HEK293 (cell line): Measurements from ENCODE around the gene CASP8AP2.

Source experiments
- CTCF ChIA-PET: fragments of 350-600 bp; formaldehyde crosslinking; extraction: SDS; loops from one replicate; lab custom pipeline; 2021; ENCODE audit warnings: antibody characterized with exemption; lab: Yijun Ruan, JAX
- POLR2A ChIA-PET: fragments of 300-600 bp; formaldehyde crosslinking; extraction: SDS; loops from one replicate; lab custom pipeline; 2020; ENCODE audit warnings: antibody characterized with exemption, inconsistent platforms; lab: Yijun Ruan, JAX
- H3K27ac ChIP-seq: fragments of 200-500 bp; sonication (Bioruptor generic); 2 replicates; pipeline ENCODE4 v1.5.1; 2014; ENCODE audit warnings: low read depth, low read length, control low read depth, inconsistent platforms; ENCODE audit errors: extremely low read depth
- H3K36me3 ChIP-seq, 2 experiments: fragments of 200-500 bp in 1 of 2; sonication (Bioruptor generic) in 1 of 2; 1 replicate in 1 of 2; 2 replicates in 1 of 2; pipeline ENCODE4 v1.5.1; 2014 to 2017; ENCODE audit warnings: inconsistent platforms in 2 of 2, low read length in 2 of 2; ENCODE audit not compliant: control insufficient read depth in 2 of 2, insufficient read depth in 1 of 2
- H3K4me1 ChIP-seq: fragments of 200-500 bp; sonication (Bioruptor generic); 2 replicates; pipeline ENCODE4 v1.5.1; 2014; ENCODE audit warnings: mild to moderate bottlenecking, low read length, inconsistent platforms; ENCODE audit not compliant: control insufficient read depth, insufficient read depth
- H3K4me3 ChIP-seq: 2 replicates; pipeline ENCODE4 v1.5.1; 2011; ENCODE audit warnings: low read depth, mild to moderate bottlenecking, control low read depth, low read length, moderate library complexity
- H3K9me3 ChIP-seq: fragments of 200-500 bp; sonication (Bioruptor generic); 2 replicates; pipeline ENCODE4 v1.5.1; 2014; ENCODE audit warnings: low read depth, low read length, inconsistent platforms; ENCODE audit not compliant: control insufficient read depth, insufficient read depth
- ELK4 ChIP-seq: IDR thresholded peaks from 2 replicates; pipeline ENCODE4 v1.6.1; 2011; ENCODE audit warnings: mild to moderate bottlenecking, low read depth, low read length, borderline replicate concordance
- GFI1B ChIP-seq: fragments of 450-650 bp; formaldehyde crosslinking; IDR thresholded peaks from 2 replicates; pipeline ENCODE4 v1.5.1; 2016; ENCODE audit warnings: missing biosample characterization, missing genetic modification characterization
- PRDM2 ChIP-seq: fragments of 450-650 bp; formaldehyde crosslinking; IDR thresholded peaks from 2 replicates; pipeline ENCODE4 v1.5.1; 2016; ENCODE audit warnings: missing biosample characterization, missing genetic modification characterization, borderline replicate concordance
- PRDM6 ChIP-seq: fragments of 450-650 bp; formaldehyde crosslinking; IDR thresholded peaks from 2 replicates; pipeline ENCODE4 v1.5.1; 2017; ENCODE audit warnings: missing biosample characterization, missing genetic modification characterization
- SP3 ChIP-seq: fragments of 450-650 bp; formaldehyde crosslinking; IDR thresholded peaks from 2 replicates; pipeline ENCODE4 v1.5.1; 2016; ENCODE audit warnings: missing biosample characterization, missing genetic modification characterization
- ZBTB10 ChIP-seq: fragments of 450-650 bp; formaldehyde crosslinking; IDR thresholded peaks from 2 replicates; pipeline ENCODE4 v1.5.1; 2016; ENCODE audit warnings: missing biosample characterization, missing genetic modification characterization
- ZNF112 ChIP-seq: fragments of 450-650 bp; formaldehyde crosslinking; IDR thresholded peaks from 2 replicates; pipeline ENCODE4 v1.5.0; 2017; ENCODE audit warnings: missing biosample characterization, missing genetic modification characterization
- ZNF133 ChIP-seq: fragments of 450-650 bp; formaldehyde crosslinking; IDR thresholded peaks from 2 replicates; pipeline ENCODE4 v1.5.1; 2016; ENCODE audit warnings: missing biosample characterization, missing genetic modification characterization
- ZNF302 ChIP-seq: fragments of 450-650 bp; formaldehyde crosslinking; IDR thresholded peaks from 2 replicates; pipeline ENCODE4 v1.5.1; 2016; ENCODE audit warnings: missing biosample characterization, missing genetic modification characterization, low read depth
- ZNF426 ChIP-seq: fragments of 450-650 bp; formaldehyde crosslinking; IDR thresholded peaks from 2 replicates; pipeline ENCODE4 v1.5.1; 2017; ENCODE audit warnings: missing biosample characterization, missing genetic modification characterization, mild to moderate bottlenecking, inconsistent platforms, moderate library complexity
- ZNF621 ChIP-seq: fragments of 450-650 bp; formaldehyde crosslinking; IDR thresholded peaks from 2 replicates; pipeline ENCODE4 v1.5.1; 2017; ENCODE audit warnings: missing biosample characterization, missing genetic modification characterization
- ZNF768 ChIP-seq: fragments of 450-650 bp; formaldehyde crosslinking; IDR thresholded peaks from 2 replicates; pipeline ENCODE4 v1.5.1; 2018; ENCODE audit warnings: missing biosample characterization, mild to moderate bottlenecking, missing genetic modification characterization
- ZNF785 ChIP-seq: fragments of 450-650 bp; formaldehyde crosslinking; IDR thresholded peaks from 2 replicates; pipeline ENCODE4 v1.5.1; 2016; ENCODE audit warnings: missing biosample characterization, missing genetic modification characterization
- ZSCAN23 ChIP-seq: fragments of 450-650 bp; formaldehyde crosslinking; IDR thresholded peaks from 2 replicates; pipeline ENCODE4 v1.5.1; 2016; ENCODE audit warnings: missing biosample characterization, missing genetic modification characterization

The CASP8AP2 gene

GRCh38 chr6:89781070-89782034, 48.3 kb upstream of the CASP8AP2 start:
- Histone ChIP-seq H3K4me3 (no peak overlapping the region), H3K36me3 (peaks cover 36 to 81% of the 10 kb centered on the region in 2 experiments; a peak in 2 of 3 replicates), H3K27ac (no peak overlapping the region), H3K9me3 (no peaks in the 10 kb centered on the region), H3K4me1 (no peaks in the 10 kb centered on the region)
- TF ChIP-seq PRDM2 (tag by site-specific recombination): no peak
- no peak for TF ChIP-seq ZNF133 (tag by site-specific recombination)
- no peak for TF ChIP-seq ELK4
- TF ChIP-seq ZNF768 (tag by site-specific recombination): no peak
- ChIA-PET POLR2A (interaction anchor here (0.7 kb wide), 1 partner anchor 37 kb away, joined by 9 read pairs; no protein-coding TSS in a partner anchor), CTCF (interaction anchor here (1.9 kb wide), 1 partner anchor 12 kb away, joined by 4 read pairs; no protein-coding TSS in a partner anchor)

- CTCF ChIA-PET: interaction anchor here (1.9 kb wide), 1 partner anchor 11 kb away, joined by 4 read pairs; no protein-coding TSS in a partner anchor
- H3K4me3 ChIP-seq: no peak overlapping the region
- H3K9me3 ChIP-seq: no peaks in the 10 kb centered on the region
- no peak overlapping the region for H3K27ac ChIP-seq
- POLR2A ChIA-PET: no interaction called here
- peaks cover 36 to 82% of the 10 kb centered on the region in 2 experiments; a peak in 2 of 3 replicates for H3K36me3 ChIP-seq
- no peaks in the 10 kb centered on the region for H3K4me1 ChIP-seq
- TF ChIP-seq GFI1B (no peak), ZNF302 (tag by site-specific recombination) (no peak), PRDM2 (tag by site-specific recombination) (no peak), ZBTB10 (tag by site-specific recombination) (no peak), ZNF112 (tag by site-specific recombination) (no peak), ZNF426 (tag by site-specific recombination) (no peak), ZSCAN23 (no peak), PRDM6 (tag by site-specific recombination) (no peak), ZNF785 (no peak), ZNF768 (tag by site-specific recombination) (no peak), ZNF621 (no peak), SP3 (tag by site-specific recombination) (no peak)
These were observed 47.5 kb upstream of the CASP8AP2 start for GRCh38 chr6:89782222-89782621.
